ENCODE measurements around the gene XYLT1. TPM values are rescaled to one million over a fixed set of nuclear protein-coding genes. Genes with fewer than 3 reads are reported as not detected.

XYLT1 gene
- total RNA-seq, 1 experiment from 2014 or later, result 14.5 TPM

DNA sequence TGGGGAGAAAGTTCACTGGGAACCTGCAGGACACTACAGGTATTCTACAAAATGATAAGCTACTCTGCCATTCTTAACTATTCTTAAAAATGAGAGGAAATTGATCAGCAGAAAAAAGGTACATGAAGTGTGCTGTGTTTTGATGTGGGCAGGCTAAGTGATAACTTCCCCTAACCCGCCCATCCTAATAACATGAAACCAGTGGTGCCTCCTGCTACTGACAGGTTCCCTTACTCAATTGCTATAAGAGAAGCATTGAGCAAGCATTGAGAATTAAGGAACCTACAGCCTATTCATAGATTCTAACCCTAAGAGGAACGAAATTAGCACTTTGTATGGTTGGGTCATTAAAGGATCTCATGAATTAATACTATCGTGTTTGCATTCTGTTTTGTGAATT lies 18.9 kb downstream of the XYLT1 start:
- Histone ChIP-seq H3K27ac (ENCODE audit: insufficient read length, low read depth, low read length) (no peak overlapping the region), H4K20me1 (ENCODE audit: control insufficient read depth, insufficient read depth, insufficient read length) (no peaks in the 10 kb centered on the region), H4K5ac (ENCODE audit: insufficient read length, low read depth, low read length) (no peak overlapping the region), H3K27me3 (ENCODE audit: insufficient read depth, low read length) (no peaks in the 10 kb centered on the region), H3K18ac (ENCODE audit: insufficient read length, low read depth, low read length) (no peak overlapping the region), H3K9ac (ENCODE audit: extremely low read depth, insufficient read length, low read length) (no peak overlapping the region), H3K23me2 (ENCODE audit: insufficient read length, low read depth, low read length, poor library complexity, severe bottlenecking) (no peaks in the 10 kb centered on the region), H3T11ph (ENCODE audit: low read length) (no peak overlapping the region), H3K14ac (ENCODE audit: insufficient read depth, low read length) (no peak overlapping the region), H3K9me3 (ENCODE audit: control insufficient read depth, low read depth, low read length) (no peaks in the 10 kb centered on the region), H2AFZ (ENCODE audit: low read length) (no peak overlapping the region), H3K4me2 (ENCODE audit: insufficient read depth, insufficient read length, low read length) (no peak overlapping the region), H3K79me2 (ENCODE audit: insufficient read depth, low read length) (no peaks in the 10 kb centered on the region), H3K23ac (ENCODE audit: insufficient read length, low read depth, low read length) (no peak overlapping the region), H4K8ac (replicated peaks; ENCODE audit: insufficient read length, low read depth, low read length) (no peak overlapping the region), H2BK15ac (ENCODE audit: low read depth, low read length) (no peak overlapping the region), H2BK120ac (ENCODE audit: low read depth, low read length, poor library complexity, severe bottlenecking) (no peak overlapping the region), H2BK12ac (ENCODE audit: insufficient read length, low read depth, low read length) (no peak overlapping the region), H3K79me1 (ENCODE audit: insufficient read depth, low read depth, low read length, poor library complexity, severe bottlenecking) (no peaks in the 10 kb centered on the region), H2BK5ac (ENCODE audit: insufficient read length, low read length) (no peak overlapping the region), H3K56ac (ENCODE audit: insufficient read length, low read depth, low read length) (no peak overlapping the region), H3K4me1 (ENCODE audit: insufficient read depth, low read length) (peaks cover 7% of the 10 kb centered on the region; the same call in 1 of the 2 replicates), H2AK5ac (ENCODE audit: insufficient read length, low read length) (no peak overlapping the region), H2BK20ac (ENCODE audit: low read depth, low read length, poor library complexity, severe bottlenecking) (no peak overlapping the region), H3K4ac (ENCODE audit: low read depth, low read length) (no peak overlapping the region), H4K91ac (ENCODE audit: insufficient read length, low read depth, low read length) (no peak overlapping the region)
- H3K4me1 Mint-ChIP-seq, result peaks cover 23 to 25% of the 10 kb centered on the region in 2 experiments
- H3K27ac Mint-ChIP-seq, result no peak overlapping the region
- no peak for DNase-seq
- no peak for TF ChIP-seq CTCF (conservative IDR thresholded peaks at IDR 0.05)
- no peaks in the 10 kb centered on the region for H3K9me3 Mint-ChIP-seq
- no peak overlapping the region for H3K4me3 Mint-ChIP-seq
- peaks cover 0 to 3% (median 2%) of the 10 kb centered on the region in 3 experiments; a peak in 3 of 7 replicates for H3K36me3 Mint-ChIP-seq (ENCODE audit: insufficient read depth in 1 of 3, low read depth in 3 of 3)
- H3K27me3 Mint-ChIP-seq (ENCODE audit: low read depth), result no peaks in the 10 kb centered on the region
- WGBS (ENCODE audit: extremely low coverage, insufficient read length, low lambda C conversion rate), result no CpG with 5 or more reads among the region's 3 CpGs

All from H9 (cell line).